Loucy (cell line): ENCODE results near the gene RILPL1.
"Not testable (repeated sequence)": the region's sequence is repeated elsewhere in the genome, so short reads cannot be mapped to it uniquely, and the experiment has no call there.

Experiments used
- H2AFZ ChIP-seq: fragments of 200-600 bp; sonication (generic); 2 replicates; pipeline ENCODE4 v1.6.0; 2016; ENCODE audit warnings: antibody characterized with exemption, mild to moderate bottlenecking, low read length, moderate library complexity
- H3F3A ChIP-seq: fragments of 200-600 bp; 2 replicates; pipeline ENCODE4 v1.6.0; 2016; ENCODE audit warnings: antibody characterized with exemption, low read depth, mild to moderate bottlenecking
- H3K27me3 ChIP-seq: fragments of 200-600 bp; sonication (generic); 2 replicates; pipeline ENCODE4 v1.6.1; 2014; ENCODE audit warnings: low read length, mild to moderate bottlenecking; ENCODE audit not compliant: insufficient read depth, poor library complexity, severe bottlenecking
- H3K36me3 ChIP-seq: fragments of 200-600 bp; sonication (generic); 2 replicates; pipeline ENCODE4 v1.6.1; 2016; ENCODE audit warnings: low read length; ENCODE audit not compliant: insufficient read depth
- H3K4me1 ChIP-seq: fragments of 200-600 bp; sonication (generic); 2 replicates; pipeline ENCODE4 v1.5.1; 2014; ENCODE audit warnings: low read length, mild to moderate bottlenecking; ENCODE audit not compliant: insufficient read depth, poor library complexity, severe bottlenecking
- H3K4me2 ChIP-seq: fragments of 200-600 bp; sonication (generic); 2 replicates; pipeline ENCODE4 v1.6.0; 2014; ENCODE audit warnings: antibody characterized with exemption, low read length, low read depth, mild to moderate bottlenecking; ENCODE audit not compliant: poor library complexity, severe bottlenecking
- H3K4me3 ChIP-seq: fragments of 200-600 bp; sonication (generic); 2 replicates; pipeline ENCODE4 v1.5.1; 2014; ENCODE audit warnings: low read length, mild to moderate bottlenecking, mixed read lengths; ENCODE audit not compliant: poor library complexity, severe bottlenecking
- H3K79me2 ChIP-seq: fragments of 200-600 bp; sonication (generic); 2 replicates; pipeline ENCODE4 v1.6.1; 2014; ENCODE audit warnings: low read length; ENCODE audit not compliant: insufficient read depth
- H3K9ac ChIP-seq: fragments of 200-600 bp; sonication (generic); 2 replicates; pipeline ENCODE4 v1.6.0; 2014; ENCODE audit warnings: mild to moderate bottlenecking, low read depth, low read length, moderate library complexity; ENCODE audit not compliant: poor library complexity, severe bottlenecking
- H3K9me2 ChIP-seq: fragments of 200-600 bp; sonication (generic); replicated peaks from 2 replicates; pipeline ENCODE4 v1.6.1; 2016; ENCODE audit warnings: low read depth, low read length, mixed read lengths
- H3K9me3 ChIP-seq: fragments of 200-600 bp; sonication (generic); 2 replicates; pipeline ENCODE4 v1.6.1; 2014; ENCODE audit warnings: mild to moderate bottlenecking, antibody characterized with exemption, low read length, low read depth; ENCODE audit not compliant: insufficient read depth
- H4K20me1 ChIP-seq: fragments of 200-600 bp; sonication (generic); 2 replicates; pipeline ENCODE4 v1.6.0; 2014; ENCODE audit warnings: antibody characterized with exemption, low read length, mild to moderate bottlenecking; ENCODE audit not compliant: insufficient read depth, poor library complexity, severe bottlenecking
- EZH2phosphoT487 ChIP-seq: fragments of 200-600 bp; IDR thresholded peaks from 2 replicates; pipeline ENCODE4 v1.6.1; 2018; ENCODE audit warnings: antibody characterized with exemption, mild to moderate bottlenecking, moderate library complexity, borderline replicate concordance
- TF ChIP-seq, protein P1 (sequence below): fragments of 200-600 bp; sonication (generic); conservative IDR thresholded peaks from 2 replicates; pipeline ENCODE4 v1.5.1; 2014; ENCODE audit warnings: mild to moderate bottlenecking, antibody characterized with exemption, low read length

The RILPL1 gene

DNA sequence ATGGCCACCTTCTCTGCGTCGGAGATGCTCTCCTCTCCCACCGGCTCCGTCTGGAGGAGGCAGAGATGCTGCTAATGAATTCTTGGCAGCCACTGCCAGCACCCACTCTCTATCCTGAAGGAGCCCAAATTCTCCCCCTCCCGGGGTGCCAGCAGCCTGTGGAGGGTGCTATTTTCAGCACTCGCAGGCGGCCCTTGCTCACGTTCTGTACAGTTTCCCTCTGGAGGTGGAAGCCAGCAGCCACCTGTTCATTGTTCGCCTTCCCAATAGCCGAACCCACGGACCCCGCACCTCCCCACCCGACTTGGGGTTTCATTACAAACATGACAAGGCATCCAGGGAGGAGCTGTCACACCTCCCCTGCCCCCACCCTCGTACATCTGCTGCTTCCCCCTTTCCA, 47.8 kb downstream of the RILPL1 start:
- Histone ChIP-seq H3K4me1 (peaks cover 20% of the 10 kb centered on the region), H3K4me2 (no peak overlapping the region), H3K9me3 (no peaks in the 10 kb centered on the region), H4K20me1 (no peaks in the 10 kb centered on the region), H3F3A (no peaks in the 10 kb centered on the region), H3K79me2 (no peaks in the 10 kb centered on the region), H3K4me3 (no peak overlapping the region), H3K9me2 (no peaks in the 10 kb centered on the region), H3K36me3 (no peaks in the 10 kb centered on the region), H2AFZ (no peak overlapping the region), H3K27me3 (no peaks in the 10 kb centered on the region), H3K9ac (no peak overlapping the region)
- no peak for TF ChIP-seq EZH2phosphoT487
- TF ChIP-seq, protein P1, sequence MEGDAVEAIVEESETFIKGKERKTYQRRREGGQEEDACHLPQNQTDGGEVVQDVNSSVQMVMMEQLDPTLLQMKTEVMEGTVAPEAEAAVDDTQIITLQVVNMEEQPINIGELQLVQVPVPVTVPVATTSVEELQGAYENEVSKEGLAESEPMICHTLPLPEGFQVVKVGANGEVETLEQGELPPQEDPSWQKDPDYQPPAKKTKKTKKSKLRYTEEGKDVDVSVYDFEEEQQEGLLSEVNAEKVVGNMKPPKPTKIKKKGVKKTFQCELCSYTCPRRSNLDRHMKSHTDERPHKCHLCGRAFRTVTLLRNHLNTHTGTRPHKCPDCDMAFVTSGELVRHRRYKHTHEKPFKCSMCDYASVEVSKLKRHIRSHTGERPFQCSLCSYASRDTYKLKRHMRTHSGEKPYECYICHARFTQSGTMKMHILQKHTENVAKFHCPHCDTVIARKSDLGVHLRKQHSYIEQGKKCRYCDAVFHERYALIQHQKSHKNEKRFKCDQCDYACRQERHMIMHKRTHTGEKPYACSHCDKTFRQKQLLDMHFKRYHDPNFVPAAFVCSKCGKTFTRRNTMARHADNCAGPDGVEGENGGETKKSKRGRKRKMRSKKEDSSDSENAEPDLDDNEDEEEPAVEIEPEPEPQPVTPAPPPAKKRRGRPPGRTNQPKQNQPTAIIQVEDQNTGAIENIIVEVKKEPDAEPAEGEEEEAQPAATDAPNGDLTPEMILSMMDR: no peak

DNA sequence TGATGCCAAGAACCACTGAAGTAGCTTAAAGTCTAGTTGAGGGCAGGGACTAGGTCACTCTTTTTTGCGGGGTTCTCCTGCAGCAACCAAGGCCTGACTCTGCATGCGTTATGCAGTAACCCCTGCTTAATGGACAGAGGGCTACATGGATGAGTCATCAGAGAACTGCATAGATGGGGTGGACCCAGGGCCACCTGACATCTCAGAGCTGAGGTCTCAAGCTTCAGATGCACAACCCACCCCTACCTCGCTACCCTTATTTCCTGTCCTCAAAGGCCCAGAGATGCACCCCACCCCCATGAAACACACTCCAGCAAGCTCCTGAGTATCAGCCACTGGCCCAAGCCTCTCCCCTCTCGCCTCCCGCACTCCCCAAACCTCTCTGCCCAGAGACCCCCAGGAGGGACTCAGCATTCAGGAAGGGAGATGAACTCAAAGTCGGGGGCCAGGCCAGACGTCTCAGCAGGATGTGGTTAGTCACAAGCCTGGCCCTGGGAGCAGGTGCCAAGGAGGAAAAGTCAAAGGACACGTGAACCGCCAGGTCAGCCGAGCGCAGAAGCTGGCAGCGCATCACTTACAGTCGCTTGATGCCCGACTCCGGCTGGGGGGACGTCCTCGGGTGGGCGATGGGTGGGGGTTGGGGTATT, 49.8 kb downstream of the RILPL1 start:
- H3K4me1 ChIP-seq: peaks cover 20% of the 10 kb centered on the region
- H3K9me3 ChIP-seq: no peaks in the 10 kb centered on the region
- no peaks in the 10 kb centered on the region for H3K79me2 ChIP-seq
- H3K4me3 ChIP-seq: peak overlapping the region; percentile 35
- no peaks in the 10 kb centered on the region for H3K9me2 ChIP-seq
- peak overlapping the region; percentile 52; the same call in 1 of the 2 replicates for H2AFZ ChIP-seq
- H3K27me3 ChIP-seq: no peaks in the 10 kb centered on the region
- peak overlapping the region; percentile 69 for H3K4me2 ChIP-seq
- TF ChIP-seq, protein P1: no peak
- no peak for TF ChIP-seq EZH2phosphoT487
- no peak overlapping the region for H3K9ac ChIP-seq
- H3K36me3 ChIP-seq: no peaks in the 10 kb centered on the region
- no peaks in the 10 kb centered on the region for H3F3A ChIP-seq
- no peaks in the 10 kb centered on the region for H4K20me1 ChIP-seq

DNA sequence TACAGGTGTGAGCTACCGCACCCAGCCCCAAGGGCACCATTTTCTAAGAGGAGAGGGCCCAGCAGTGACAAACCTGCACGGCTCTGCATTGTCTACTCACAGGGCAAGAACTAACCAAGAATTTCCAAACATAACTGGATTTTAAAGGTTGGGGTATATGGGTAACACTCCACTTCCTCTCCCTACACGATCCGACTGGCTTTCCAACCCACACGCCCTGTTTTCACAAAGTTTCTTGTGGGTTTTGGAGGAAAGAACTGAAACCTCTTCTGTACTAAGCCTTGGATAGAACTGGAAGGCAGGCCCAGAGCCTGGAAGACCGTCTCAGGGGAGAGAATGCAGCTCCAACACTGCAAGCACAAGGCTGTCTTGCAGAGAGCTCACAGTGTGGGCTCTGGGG, 50.6 kb downstream of the RILPL1 start:
- Histone ChIP-seq H3K4me3 (no peak overlapping the region), H3K4me1 (peaks cover 20% of the 10 kb centered on the region), H3K9me3 (no peaks in the 10 kb centered on the region), H3K9ac (no peak overlapping the region), H3K79me2 (no peaks in the 10 kb centered on the region), H3K4me2 (peak overlapping the region; percentile 69), H3K9me2 (no peaks in the 10 kb centered on the region), H3F3A (no peaks in the 10 kb centered on the region), H3K36me3 (no peaks in the 10 kb centered on the region), H3K27me3 (no peaks in the 10 kb centered on the region), H4K20me1 (no peaks in the 10 kb centered on the region), H2AFZ (no peak overlapping the region)
- TF ChIP-seq EZH2phosphoT487: no peak
- TF ChIP-seq, protein P1: no peak

DNA sequence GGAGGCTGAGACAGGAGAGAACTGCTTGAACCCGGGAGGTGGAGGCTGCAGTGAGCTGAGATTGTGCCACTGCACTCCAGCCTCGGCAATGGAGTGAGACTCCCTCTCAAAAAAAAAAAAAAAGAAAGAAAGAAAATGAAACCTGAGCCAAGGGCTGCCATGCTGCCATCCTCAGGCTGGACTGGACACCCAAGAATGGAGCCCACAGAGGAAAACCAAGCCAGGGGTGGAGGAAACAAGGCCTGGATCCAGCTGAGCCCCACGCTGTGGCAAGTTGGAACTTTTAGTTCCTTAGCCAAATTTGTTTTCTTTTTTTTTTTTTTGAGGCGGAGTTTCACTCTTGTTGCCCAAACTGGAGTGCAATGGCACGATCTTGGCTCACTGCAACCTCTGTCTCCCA, 52.3 kb downstream of the RILPL1 start:
- H2AFZ ChIP-seq, H3K27me3 ChIP-seq, H3K79me2 ChIP-seq, H3K9me3 ChIP-seq, H3K4me2 ChIP-seq, H3K9me2 ChIP-seq, H4K20me1 ChIP-seq, H3F3A ChIP-seq, H3K4me3 ChIP-seq, H3K36me3 ChIP-seq, H3K9ac ChIP-seq: not testable (repeated sequence)
- H3K4me1 ChIP-seq: peaks cover 20% of the 10 kb centered on the region
